ENCODE results near the gene GET4. TPM values are rescaled to one million over a fixed set of nuclear protein-coding genes. Genes with fewer than 3 reads are reported as not detected.

The GET4 gene
- total RNA-seq, 1 donor, result 17.7 TPM

DNA sequence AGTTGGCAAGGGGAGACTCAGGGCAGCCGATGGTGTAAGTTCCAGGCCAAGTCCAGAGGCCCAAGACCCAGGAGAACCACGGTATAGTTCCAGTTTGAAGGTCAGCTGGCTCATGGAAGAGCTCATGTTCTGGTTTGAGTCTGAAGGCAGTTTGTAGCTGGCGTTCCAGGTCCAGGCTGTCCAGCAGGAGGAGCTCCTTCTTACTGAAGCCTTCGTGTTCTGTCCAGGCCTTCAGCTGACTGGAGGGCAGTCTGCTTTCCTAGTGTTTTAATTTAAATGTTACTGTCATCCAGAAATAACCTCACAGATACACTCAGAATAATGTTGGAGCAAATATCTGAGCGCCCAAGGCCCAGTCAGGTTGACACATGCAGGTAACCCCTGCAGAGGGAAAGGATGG, 39.9 kb upstream of the GET4 start:
- peak; percentile 87 for DNase-seq (ENCODE audit: insufficient read length, low spot score, missing footprints)
- TF ChIP-seq, protein P1, sequence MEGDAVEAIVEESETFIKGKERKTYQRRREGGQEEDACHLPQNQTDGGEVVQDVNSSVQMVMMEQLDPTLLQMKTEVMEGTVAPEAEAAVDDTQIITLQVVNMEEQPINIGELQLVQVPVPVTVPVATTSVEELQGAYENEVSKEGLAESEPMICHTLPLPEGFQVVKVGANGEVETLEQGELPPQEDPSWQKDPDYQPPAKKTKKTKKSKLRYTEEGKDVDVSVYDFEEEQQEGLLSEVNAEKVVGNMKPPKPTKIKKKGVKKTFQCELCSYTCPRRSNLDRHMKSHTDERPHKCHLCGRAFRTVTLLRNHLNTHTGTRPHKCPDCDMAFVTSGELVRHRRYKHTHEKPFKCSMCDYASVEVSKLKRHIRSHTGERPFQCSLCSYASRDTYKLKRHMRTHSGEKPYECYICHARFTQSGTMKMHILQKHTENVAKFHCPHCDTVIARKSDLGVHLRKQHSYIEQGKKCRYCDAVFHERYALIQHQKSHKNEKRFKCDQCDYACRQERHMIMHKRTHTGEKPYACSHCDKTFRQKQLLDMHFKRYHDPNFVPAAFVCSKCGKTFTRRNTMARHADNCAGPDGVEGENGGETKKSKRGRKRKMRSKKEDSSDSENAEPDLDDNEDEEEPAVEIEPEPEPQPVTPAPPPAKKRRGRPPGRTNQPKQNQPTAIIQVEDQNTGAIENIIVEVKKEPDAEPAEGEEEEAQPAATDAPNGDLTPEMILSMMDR (IDR thresholded peaks at IDR 0.05; ENCODE audit: extremely low read depth, low read depth, low read length), result peak; percentile 61
- peaks cover 11% of the 10 kb centered on the region for H4K20me1 ChIP-seq (ENCODE audit: insufficient read depth, low read length)
- no peak overlapping the region for H3K27ac ChIP-seq (ENCODE audit: low read depth, low read length)
- peaks cover 18% of the 10 kb centered on the region for H3K36me3 ChIP-seq (ENCODE audit: insufficient read depth, low read length)
- peaks cover 17% of the 10 kb centered on the region for H3K4me1 ChIP-seq (ENCODE audit: insufficient read depth, low read length)
- H2AFZ ChIP-seq (ENCODE audit: low read length), result no peak overlapping the region
- H3K79me2 ChIP-seq (ENCODE audit: insufficient read depth, low read length), result peaks cover 80% of the 10 kb centered on the region
- no peak overlapping the region for H3K4me3 ChIP-seq (ENCODE audit: insufficient read depth, low read length)
- no peak overlapping the region for H3K4me2 ChIP-seq (ENCODE audit: insufficient read depth, low read length)
- no peaks in the 10 kb centered on the region for H3K27me3 ChIP-seq (ENCODE audit: insufficient read depth, low read length)
- no peaks in the 10 kb centered on the region for H3K9me3 ChIP-seq (ENCODE audit: low read depth, low read length)

DNA sequence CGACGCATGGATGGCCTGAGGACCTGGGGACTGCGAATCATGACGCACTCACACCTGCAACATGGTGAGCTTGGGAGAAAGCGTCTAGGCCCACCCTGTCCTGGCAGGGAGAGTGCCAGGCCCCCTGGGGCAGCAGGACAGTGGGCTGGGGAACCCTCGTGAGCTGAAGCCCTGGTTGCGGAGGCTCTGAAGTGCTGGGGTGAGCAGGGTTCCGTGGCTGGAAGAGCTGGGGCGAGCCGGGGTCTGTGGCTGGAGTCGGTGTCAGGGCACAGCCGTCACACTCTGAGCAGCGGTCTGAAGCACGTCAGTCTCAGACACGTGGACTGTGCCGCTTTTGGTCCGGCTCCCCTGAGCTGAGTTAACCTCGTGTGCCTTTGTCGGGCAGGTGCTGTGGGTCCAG, 39.4 kb upstream of the GET4 start:
- no peak for DNase-seq (ENCODE audit: insufficient read length, low spot score, missing footprints)
- H3K79me2 ChIP-seq (ENCODE audit: insufficient read depth, low read length), result peaks cover 81% of the 10 kb centered on the region

DNA sequence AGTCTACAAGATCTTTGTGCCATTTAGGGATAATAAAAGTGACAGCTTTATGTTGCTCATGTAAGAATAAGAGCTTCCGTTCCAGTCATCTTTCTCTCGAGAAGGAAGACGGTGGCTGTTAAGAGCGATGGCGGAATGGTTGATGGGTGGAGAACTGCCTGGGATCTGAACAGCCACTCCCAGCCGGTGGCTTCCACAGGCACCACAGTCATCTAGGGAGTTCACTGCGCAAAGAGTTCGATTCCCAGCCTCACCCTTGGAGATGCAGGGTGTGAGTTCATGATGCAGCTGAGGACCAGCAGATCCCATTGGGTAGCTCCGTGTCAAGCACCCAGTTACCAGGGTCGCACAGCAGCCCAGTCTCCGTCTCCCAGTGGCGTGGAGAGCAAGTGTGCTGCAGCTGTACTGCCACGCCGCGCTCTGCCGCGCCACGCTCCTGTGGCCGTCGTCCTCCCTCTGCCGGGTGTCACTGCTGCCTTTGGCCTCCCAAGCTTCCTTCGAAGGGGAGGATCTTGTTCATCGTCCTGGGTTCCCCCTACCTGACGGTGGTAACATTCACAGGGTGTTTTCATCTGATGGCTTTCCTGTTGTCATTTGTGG, 36.3 kb upstream of the GET4 start:
- Histone ChIP-seq H3K4me2 (ENCODE audit: insufficient read depth, low read length) (no peak overlapping the region), H3K27me3 (ENCODE audit: insufficient read depth, low read length) (no peaks in the 10 kb centered on the region), H3K79me2 (ENCODE audit: insufficient read depth, low read length) (peaks cover 69% of the 10 kb centered on the region), H3K4me3 (ENCODE audit: insufficient read depth, low read length) (no peak overlapping the region), H4K20me1 (ENCODE audit: insufficient read depth, low read length) (peaks cover 18% of the 10 kb centered on the region), H3K4me1 (ENCODE audit: insufficient read depth, low read length) (peaks cover 3% of the 10 kb centered on the region), H3K27ac (ENCODE audit: low read depth, low read length) (no peak overlapping the region), H3K36me3 (ENCODE audit: insufficient read depth, low read length) (peaks cover 37% of the 10 kb centered on the region), H3K9me3 (ENCODE audit: low read depth, low read length) (no peaks in the 10 kb centered on the region), H2AFZ (ENCODE audit: low read length) (no peak overlapping the region)
- peak; percentile 65 for DNase-seq (ENCODE audit: insufficient read length, low spot score, missing footprints)
- TF ChIP-seq, protein P1 (IDR thresholded peaks at IDR 0.05; ENCODE audit: extremely low read depth, low read depth, low read length), result no peak

More for the DNA sequence above, 39.4 kb upstream of the GET4 start:
- no peaks in the 10 kb centered on the region for H3K9me3 ChIP-seq (ENCODE audit: low read depth, low read length)
- no peak overlapping the region for H3K4me3 ChIP-seq (ENCODE audit: insufficient read depth, low read length)
- H3K27ac ChIP-seq (ENCODE audit: low read depth, low read length), result no peak overlapping the region
- H3K27me3 ChIP-seq (ENCODE audit: insufficient read depth, low read length), result no peaks in the 10 kb centered on the region
- no peak overlapping the region for H3K4me2 ChIP-seq (ENCODE audit: insufficient read depth, low read length)
- peaks cover 13% of the 10 kb centered on the region for H3K4me1 ChIP-seq (ENCODE audit: insufficient read depth, low read length)
- H2AFZ ChIP-seq (ENCODE audit: low read length), result no peak overlapping the region
- TF ChIP-seq, protein P1 (IDR thresholded peaks at IDR 0.05; ENCODE audit: extremely low read depth, low read depth, low read length), result no peak
- H4K20me1 ChIP-seq (ENCODE audit: insufficient read depth, low read length), result peaks cover 13% of the 10 kb centered on the region
- peaks cover 22% of the 10 kb centered on the region for H3K36me3 ChIP-seq (ENCODE audit: insufficient read depth, low read length)

DNA sequence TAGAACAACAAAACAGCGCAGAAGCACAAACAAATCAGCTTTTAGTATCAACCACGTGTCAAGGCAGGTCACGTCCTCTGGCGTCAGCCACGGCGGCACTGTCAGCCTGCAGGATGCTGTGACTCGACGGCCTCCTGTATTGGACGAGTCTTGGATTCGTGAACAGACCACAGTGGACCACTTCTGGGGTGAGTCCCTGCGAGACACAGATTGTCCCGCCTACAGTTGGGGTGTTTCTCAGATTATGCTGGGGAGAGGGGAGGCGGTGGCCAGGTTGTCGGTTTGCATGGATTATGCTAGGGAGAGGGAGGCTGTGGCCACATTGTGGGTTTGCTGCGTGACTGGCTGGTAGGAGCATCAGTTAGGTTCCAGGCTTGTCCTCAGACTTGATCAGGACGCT, 34.4 kb upstream of the GET4 start:
- DNase-seq (ENCODE audit: insufficient read length, low spot score, missing footprints), result no peak
- H3K79me2 ChIP-seq (ENCODE audit: insufficient read depth, low read length), result peaks cover 56% of the 10 kb centered on the region
- H4K20me1 ChIP-seq (ENCODE audit: insufficient read depth, low read length), result peaks cover 16% of the 10 kb centered on the region
- no peaks in the 10 kb centered on the region for H3K4me1 ChIP-seq (ENCODE audit: insufficient read depth, low read length)
- H3K27me3 ChIP-seq (ENCODE audit: insufficient read depth, low read length), result no peaks in the 10 kb centered on the region
- TF ChIP-seq, protein P1 (IDR thresholded peaks at IDR 0.05; ENCODE audit: extremely low read depth, low read depth, low read length), result no peak
- no peak overlapping the region for H3K4me3 ChIP-seq (ENCODE audit: insufficient read depth, low read length)
- H3K27ac ChIP-seq (ENCODE audit: low read depth, low read length), result no peak overlapping the region
- H2AFZ ChIP-seq (ENCODE audit: low read length), result no peak overlapping the region
- no peaks in the 10 kb centered on the region for H3K9me3 ChIP-seq (ENCODE audit: low read depth, low read length)
- no peak overlapping the region for H3K4me2 ChIP-seq (ENCODE audit: insufficient read depth, low read length)
- peaks cover 37% of the 10 kb centered on the region for H3K36me3 ChIP-seq (ENCODE audit: insufficient read depth, low read length)

Data from osteoblast (primary cell).